Kidney (tissue), 14 donors: ENCODE measurements around the gene WSCD2. TPM values are rescaled to one million over a fixed set of nuclear protein-coding genes. Genes with fewer than 3 reads are reported as not detected.

Experiments used
- DNase-seq, 5 donors: peaks; one replicate each; pipeline ENCODE4 v3.0.0-alpha.2; 2013 to 2020
- FAIRE-seq: peaks from 2 replicates; lab custom pipeline; 2012; peaks lifted over from hg19 to GRCh38; lab: Jason Lieb, UNC
- H3K27ac ChIP-seq, 2 donors: one replicate each; pipeline ENCODE4 v1.7.0; 2013; ENCODE audit warnings: low read depth in 2 of 2, low read length in 2 of 2, inconsistent platforms in 1 of 2
- H3K27me3 ChIP-seq: one replicate; pipeline ENCODE4 v1.7.1; 2013; ENCODE audit warnings: low read length, inconsistent platforms; ENCODE audit not compliant: control insufficient read depth, insufficient read depth
- H3K36me3 ChIP-seq, 3 donors: one replicate each; pipeline versions ENCODE4 v1.7.0 to v1.7.1; 2013; ENCODE audit warnings: low read length in 3 of 3, control low read depth in 1 of 3, inconsistent platforms in 1 of 3; ENCODE audit not compliant: insufficient read depth in 3 of 3, control insufficient read depth in 2 of 3
- H3K4me1 ChIP-seq, 3 donors: one replicate each; pipeline versions ENCODE4 v1.7.0 to v1.7.1; 2013; ENCODE audit warnings: low read length in 3 of 3, inconsistent platforms in 1 of 3, low read depth in 1 of 3; ENCODE audit not compliant: control insufficient read depth in 2 of 3, insufficient read depth in 2 of 3
- H3K4me3 ChIP-seq, 3 donors: one replicate each; pipeline versions ENCODE4 v1.7.0 to v1.8.1; 2013; ENCODE audit warnings: low read length in 3 of 3, control low read depth in 1 of 3, inconsistent platforms in 1 of 3
- H3K9ac ChIP-seq, 3 donors: one replicate each; pipeline versions ENCODE4 v1.7.0 to v1.7.1; 2013; ENCODE audit warnings: low read length in 3 of 3, control low read depth in 1 of 3, inconsistent platforms in 1 of 3
- H3K9me3 ChIP-seq, 3 donors: one replicate each; pipeline versions ENCODE4 v1.7.0 to v1.7.1; 2013; ENCODE audit warnings: low read length in 3 of 3, control low read depth in 1 of 3, inconsistent platforms in 1 of 3; ENCODE audit not compliant: control insufficient read depth in 2 of 3, insufficient read depth in 1 of 3
- intact Hi-C: fragments of 100-400 bp; cut with DNase I; formaldehyde crosslinking; loops from one replicate; pipeline ENCODE4 v1.11.1; 2022
- polyA plus RNA-seq: library from polyadenylated mRNA; stranded (reverse); fragments of 350-450 nt; fragmentation: Illumina TruSeq; extraction: RNeasy Lipid Tissue Mini Kit (QIAGEN cat#74804); gene quantifications from one replicate; pipeline ENCODE4 v1.2.3, GENCODE V29; 2014; ENCODE audit warnings: low read depth, low replicate concordance; ENCODE audit not compliant: insufficient read depth
- total RNA-seq: library from RNA; stranded (reverse); fragmentation: NEBNext Ultra II Directional; extraction: Animal tissue kit (Norgen Biotek cat#: 25700); gene quantifications from one replicate; pipeline ENCODE4 v1.2.1, GENCODE V29; 2021
- TF ChIP-seq, protein P1 (sequence below): IDR thresholded peaks from 3 replicates; pipeline ENCODE4 v1.5.1; 2012; ENCODE audit warnings: mild to moderate bottlenecking, moderate library complexity, borderline replicate concordance; ENCODE audit not compliant: insufficient read depth; ENCODE audit errors: extremely low read depth
- donor health status: control.
- donor health status: control.
- donor health status: control.
- donor health status: control.
- donor health status: control.
- donor health status: DM: yes; HTN: yes; CAD: no.
- donor health status: Normal renal cell carcinoma (clear cell type).

Gene WSCD2
- total and polyA plus RNA-seq, 2 donors from 2014 or later, result 1.6 to 2.0 TPM

DNA sequence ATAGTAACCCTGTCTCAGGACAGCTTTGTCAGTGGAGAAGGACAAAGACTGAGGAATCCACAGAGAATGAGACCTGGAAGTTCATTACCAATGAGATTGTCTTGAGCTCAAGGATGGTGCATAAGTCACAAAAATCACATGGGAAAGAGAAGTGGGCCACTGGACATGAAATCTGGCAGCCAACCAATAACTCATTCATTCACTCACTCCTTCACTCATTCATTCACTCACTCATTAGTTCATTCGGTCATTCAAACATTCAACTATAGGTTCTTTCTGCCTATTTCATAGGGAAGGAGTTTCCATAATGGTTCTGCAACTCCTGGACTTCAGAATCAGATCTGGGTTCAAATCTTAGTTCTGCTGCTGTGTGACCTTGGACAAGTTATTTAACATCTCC, 18.2 kb upstream of the WSCD2 start:
- Histone ChIP-seq H3K9ac (no peak overlapping the region), H3K4me3 (no peak overlapping the region), H3K4me1 (no peaks in the 10 kb centered on the region), H3K36me3 (no peaks in the 10 kb centered on the region), H3K27ac (no peak overlapping the region), H3K27me3 (no peaks in the 10 kb centered on the region), H3K9me3 (no peaks in the 10 kb centered on the region)
- no peak for DNase-seq
- no peak for FAIRE-seq
- intact Hi-C loops, result no loop called here
- TF ChIP-seq, protein P1, sequence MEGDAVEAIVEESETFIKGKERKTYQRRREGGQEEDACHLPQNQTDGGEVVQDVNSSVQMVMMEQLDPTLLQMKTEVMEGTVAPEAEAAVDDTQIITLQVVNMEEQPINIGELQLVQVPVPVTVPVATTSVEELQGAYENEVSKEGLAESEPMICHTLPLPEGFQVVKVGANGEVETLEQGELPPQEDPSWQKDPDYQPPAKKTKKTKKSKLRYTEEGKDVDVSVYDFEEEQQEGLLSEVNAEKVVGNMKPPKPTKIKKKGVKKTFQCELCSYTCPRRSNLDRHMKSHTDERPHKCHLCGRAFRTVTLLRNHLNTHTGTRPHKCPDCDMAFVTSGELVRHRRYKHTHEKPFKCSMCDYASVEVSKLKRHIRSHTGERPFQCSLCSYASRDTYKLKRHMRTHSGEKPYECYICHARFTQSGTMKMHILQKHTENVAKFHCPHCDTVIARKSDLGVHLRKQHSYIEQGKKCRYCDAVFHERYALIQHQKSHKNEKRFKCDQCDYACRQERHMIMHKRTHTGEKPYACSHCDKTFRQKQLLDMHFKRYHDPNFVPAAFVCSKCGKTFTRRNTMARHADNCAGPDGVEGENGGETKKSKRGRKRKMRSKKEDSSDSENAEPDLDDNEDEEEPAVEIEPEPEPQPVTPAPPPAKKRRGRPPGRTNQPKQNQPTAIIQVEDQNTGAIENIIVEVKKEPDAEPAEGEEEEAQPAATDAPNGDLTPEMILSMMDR, result no peak

DNA sequence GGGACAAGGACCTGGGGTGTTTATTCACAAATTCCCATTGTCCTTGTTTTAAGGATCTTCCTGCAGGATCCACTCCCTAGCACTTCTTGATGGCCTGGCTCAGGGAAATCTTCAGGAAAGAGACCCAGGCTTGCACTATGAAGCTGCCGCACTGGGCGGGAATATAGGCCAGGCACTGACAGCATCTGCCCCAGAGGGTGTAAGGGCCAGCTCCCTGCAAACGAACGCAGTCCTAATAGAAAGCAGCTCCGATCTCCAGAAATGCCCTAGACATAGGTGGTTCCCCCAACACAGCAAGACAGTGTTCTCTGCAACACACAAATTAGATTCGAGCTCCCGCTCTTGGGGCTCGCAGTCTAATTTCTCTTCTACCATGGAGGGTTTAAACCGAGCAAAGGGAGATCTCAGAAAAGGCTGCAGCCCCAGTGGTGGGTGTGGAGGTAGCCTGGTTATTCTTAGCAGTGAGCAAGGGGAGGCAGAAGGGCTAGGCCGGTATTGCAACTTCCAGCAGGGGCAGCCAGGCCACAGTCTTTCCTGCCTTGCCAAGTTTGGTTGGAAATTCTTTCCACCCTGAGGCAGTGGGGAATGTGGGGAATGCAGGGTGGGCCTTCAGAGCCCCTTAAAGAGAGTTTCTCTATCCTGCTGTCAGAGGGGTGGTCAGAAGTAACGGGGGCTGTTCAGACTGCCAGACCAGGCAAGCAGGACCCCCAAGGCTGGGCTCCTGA, 16.1 kb upstream of the WSCD2 start:
- Histone ChIP-seq H3K27ac (no peak overlapping the region), H3K9me3 (no peaks in the 10 kb centered on the region), H3K4me1 (peaks cover 0 to 6% (median 2%) of the 10 kb centered on the region in 3 donors), H3K4me3 (no peak overlapping the region), H3K27me3 (no peaks in the 10 kb centered on the region), H3K36me3 (no peaks in the 10 kb centered on the region), H3K9ac (no peak overlapping the region)
- peak in 4 of 5 donors; percentile 54 to 81 (median 67) for DNase-seq
- intact Hi-C loops, result no loop called here
- FAIRE-seq, result no peak
- TF ChIP-seq, protein P1, result no peak

DNA sequence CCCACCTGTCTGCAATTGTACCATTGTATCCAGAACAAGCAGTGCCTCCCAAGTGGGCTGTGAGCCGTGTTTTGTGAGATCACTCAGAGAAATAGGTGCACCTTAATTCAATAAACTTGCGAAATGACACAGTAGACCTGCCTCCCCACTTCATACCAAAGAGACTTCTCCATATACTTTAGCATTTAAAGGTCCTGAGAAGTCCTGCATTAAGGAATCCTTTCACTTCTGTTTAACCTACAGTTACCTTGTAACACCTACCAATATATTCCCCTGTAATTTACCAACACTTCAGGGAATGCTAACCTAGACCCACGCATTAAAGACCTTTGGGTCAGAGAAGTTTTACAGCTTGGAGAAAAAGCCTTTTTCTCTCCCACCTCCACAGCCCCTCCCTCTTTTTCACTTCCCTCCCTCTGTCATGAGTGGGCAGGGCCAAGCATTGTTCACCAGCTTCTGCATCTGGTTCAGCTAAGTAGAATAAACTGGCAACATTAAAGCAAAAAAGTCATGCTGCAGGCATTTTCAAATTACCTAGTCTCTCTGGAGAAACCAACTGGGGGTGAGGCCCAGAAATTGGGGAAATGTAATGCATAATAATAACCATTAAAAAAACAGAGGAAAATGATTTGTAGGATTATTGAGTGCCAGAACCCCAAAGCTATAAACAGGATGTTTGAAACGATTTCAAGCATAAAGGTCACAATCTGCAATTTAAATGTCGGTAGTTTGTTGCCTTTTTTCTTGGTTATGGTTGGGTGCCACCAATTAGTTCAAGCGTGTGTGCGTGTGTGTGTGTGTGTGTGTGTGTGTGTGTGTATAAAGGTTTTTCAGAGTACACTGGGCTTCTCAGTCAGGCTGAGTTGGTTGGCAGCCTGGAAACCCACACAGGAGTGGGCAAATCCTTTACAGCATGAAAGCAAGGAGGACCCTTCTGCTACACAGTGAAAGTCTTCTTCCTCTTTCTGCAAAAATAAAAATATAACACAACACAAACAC, 13.7 kb upstream of the WSCD2 start:
- intact Hi-C loops, result no loop called here
- no peaks in the 10 kb centered on the region for H3K9me3 ChIP-seq
- no peaks in the 10 kb centered on the region for H3K27me3 ChIP-seq
- no peak overlapping the region for H3K27ac ChIP-seq
- TF ChIP-seq, protein P1, result no peak
- no peak overlapping the region for H3K4me3 ChIP-seq
- H3K4me1 ChIP-seq, result peaks cover 0 to 6% (median 2%) of the 10 kb centered on the region in 3 donors
- H3K36me3 ChIP-seq, result no peaks in the 10 kb centered on the region
- H3K9ac ChIP-seq, result no peak overlapping the region
- FAIRE-seq (no peak), DNase-seq (peak in 4 of 5 donors; percentile 76 to 85 (median 82))
